Measurements from ENCODE around the gene PFN3. TPM values are rescaled to one million over a fixed set of nuclear protein-coding genes. Genes with fewer than 3 reads are reported as not detected.
A peak's percentile ranks its signal among the peaks of the same experiment; 100 is the strongest.

Gene PFN3
- total and polyA plus RNA-seq, 2 of the 13 experiments (the other 11 are each of a cell fraction or from before 2014, with no cell fraction given): not detected

GRCh38 chr5:177351392-177352329 lies 48.8 kb downstream of the PFN3 start, which contains the start of gene LMAN2 (continued):
- TF ChIP-seq GMEB1 (CRISPR knock-in tag; IDR thresholded peaks at IDR 0.05; ENCODE audit: borderline replicate concordance): peak; percentile 92
- TF ChIP-seq USF2 (IDR thresholded peaks at IDR 0.05; ENCODE audit: low read depth, low read length): no peak
- TF ChIP-seq USF2 (CRISPR knock-in tag; IDR thresholded peaks at IDR 0.05; ENCODE audit: borderline replicate concordance): no peak
- TF ChIP-seq TFE3 (CRISPR knock-in tag; IDR thresholded peaks at IDR 0.05): 0 out of 2 replicates have a peak, but pooled peaks have one; percentile 11
- TF ChIP-seq ZNF768 (CRISPR knock-in tag; IDR thresholded peaks at IDR 0.05): peak; percentile 39; the same call in 1 of the 2 replicates
- no peak for TF ChIP-seq PREB (CRISPR knock-in tag; IDR thresholded peaks at IDR 0.05)
- no peak for TF ChIP-seq BRCA1 (CRISPR knock-in tag; IDR thresholded peaks at IDR 0.05)
- TF ChIP-seq MAZ (IDR thresholded peaks at IDR 0.05; ENCODE audit: borderline replicate concordance, low read depth, low read length): no peak
- peak; percentile 70; the same call in 1 of the 2 replicates for TF ChIP-seq MAZ (CRISPR knock-in tag; IDR thresholded peaks at IDR 0.05; ENCODE audit: low read depth)
- TF ChIP-seq ARID5B (CRISPR knock-in tag; IDR thresholded peaks at IDR 0.05): peak; percentile 42; the same call in 1 of the 2 replicates
- no peak for TF ChIP-seq CTCF (CRISPR knock-in tag; IDR thresholded peaks at IDR 0.05)
- no peak for TF ChIP-seq TMF1 (CRISPR knock-in tag; IDR thresholded peaks at IDR 0.05; ENCODE audit: low read depth)
- peak; percentile 63; the same call in 1 of the 2 replicates for TF ChIP-seq BRF2 (CRISPR knock-in tag; IDR thresholded peaks at IDR 0.05)

Data from HepG2 (cell line).